GM23338 (cell line): ENCODE data around the gene BAG2. TPM values are rescaled to one million over a fixed set of nuclear protein-coding genes. Genes with fewer than 3 reads are reported as not detected.

ENCODE experiments used
- polyA plus RNA-seq: library from polyadenylated mRNA; unstranded; fragments of >200 nt; fragmentation: Nextera tagmentation; extraction: Ambion mirVana; gene quantifications from 2 replicates; pipeline ENCODE4 v1.2.1, GENCODE V29; 2016
- total RNA-seq: library from RNA; depleted of rRNA; stranded (reverse); fragments of >200 nt; shearing (Covaris generic); gene quantifications from 2 replicates; pipeline ENCODE4 v1.2.3, GENCODE V29; 2014; rRNA removed

Gene BAG2
- total and polyA plus RNA-seq, 2 experiments from 2014 or later: 8.5 to 9.5 TPM

Other genes starting within 250 kb of the BAG2 start
- gene BEND6, start 217.2 kb upstream of the BAG2 start, total RNA-seq: 4.9 and 6.7 TPM in 2 replicates
- gene BEND6, start 217.2 kb upstream of the BAG2 start, polyA plus RNA-seq: 4.5 and 6.0 TPM in 2 replicates
- gene KIAA1586, start 125.6 kb upstream of the BAG2 start, total RNA-seq: 21.3 and 24.0 TPM in 2 replicates
- gene KIAA1586, start 125.6 kb upstream of the BAG2 start, polyA plus RNA-seq: 30.2 and 37.7 TPM in 2 replicates
- gene ZNF451, start 82.1 kb upstream of the BAG2 start, total RNA-seq: 50.7 and 54.1 TPM in 2 replicates
- 43.1 and 44.8 TPM in 2 replicates for gene ZNF451, start 82.1 kb upstream of the BAG2 start, polyA plus RNA-seq
- gene RAB23, start 50.0 kb downstream of the BAG2 start, total RNA-seq: 16.0 and 16.7 TPM in 2 replicates
- gene RAB23, start 50.0 kb downstream of the BAG2 start, polyA plus RNA-seq: 5.0 and 5.2 TPM in 2 replicates
- gene PRIM2, start 145.3 kb downstream of the BAG2 start, total RNA-seq: 65.3 and 75.2 TPM in 2 replicates
- gene PRIM2, start 145.3 kb downstream of the BAG2 start, polyA plus RNA-seq: 37.2 and 45.5 TPM in 2 replicates